ENCODE measurements around the gene LCP2.

DNA sequence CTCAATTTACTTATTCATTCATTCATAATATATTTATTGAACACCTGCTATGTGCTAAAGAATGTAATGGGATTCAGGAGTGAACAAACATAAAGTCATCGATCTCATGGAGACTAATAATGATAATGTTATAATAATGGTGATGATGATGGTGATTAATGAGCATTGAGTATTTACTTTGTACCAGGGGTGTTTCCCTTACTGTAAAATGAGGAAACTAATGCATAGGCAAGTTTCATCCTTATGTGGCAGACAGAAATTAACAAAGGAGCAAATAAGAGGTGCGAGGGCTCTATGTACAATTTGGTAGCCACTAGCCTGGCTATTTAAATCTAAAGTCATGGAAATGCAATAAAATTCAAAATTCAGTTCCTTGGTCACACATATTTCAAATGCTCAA, 11.1 kb upstream of the LCP2 start:
- TF ChIP-seq, protein P1, sequence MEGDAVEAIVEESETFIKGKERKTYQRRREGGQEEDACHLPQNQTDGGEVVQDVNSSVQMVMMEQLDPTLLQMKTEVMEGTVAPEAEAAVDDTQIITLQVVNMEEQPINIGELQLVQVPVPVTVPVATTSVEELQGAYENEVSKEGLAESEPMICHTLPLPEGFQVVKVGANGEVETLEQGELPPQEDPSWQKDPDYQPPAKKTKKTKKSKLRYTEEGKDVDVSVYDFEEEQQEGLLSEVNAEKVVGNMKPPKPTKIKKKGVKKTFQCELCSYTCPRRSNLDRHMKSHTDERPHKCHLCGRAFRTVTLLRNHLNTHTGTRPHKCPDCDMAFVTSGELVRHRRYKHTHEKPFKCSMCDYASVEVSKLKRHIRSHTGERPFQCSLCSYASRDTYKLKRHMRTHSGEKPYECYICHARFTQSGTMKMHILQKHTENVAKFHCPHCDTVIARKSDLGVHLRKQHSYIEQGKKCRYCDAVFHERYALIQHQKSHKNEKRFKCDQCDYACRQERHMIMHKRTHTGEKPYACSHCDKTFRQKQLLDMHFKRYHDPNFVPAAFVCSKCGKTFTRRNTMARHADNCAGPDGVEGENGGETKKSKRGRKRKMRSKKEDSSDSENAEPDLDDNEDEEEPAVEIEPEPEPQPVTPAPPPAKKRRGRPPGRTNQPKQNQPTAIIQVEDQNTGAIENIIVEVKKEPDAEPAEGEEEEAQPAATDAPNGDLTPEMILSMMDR (conservative IDR thresholded peaks at IDR 0.05; ENCODE audit: low read length) = no peak
- TF ChIP-seq EZH2phosphoT487 (IDR thresholded peaks at IDR 0.05; ENCODE audit: borderline replicate concordance) = no peak

Data from Loucy (cell line).